22Rv1 (cell line): ENCODE measurements around the gene HTT.

Experiments
- ZFX ChIP-seq: fragments of 450-650 bp; IDR thresholded peaks from 2 replicates; pipeline ENCODE4 v1.6.1; 2017; ENCODE audit warnings: antibody characterized with exemption, borderline replicate concordance
- TF ChIP-seq, protein P1 (sequence below): fragments of 450-650 bp; IDR thresholded peaks from 2 replicates; pipeline ENCODE4 v1.5.1; 2017; ENCODE audit warnings: mild to moderate bottlenecking

DNA sequence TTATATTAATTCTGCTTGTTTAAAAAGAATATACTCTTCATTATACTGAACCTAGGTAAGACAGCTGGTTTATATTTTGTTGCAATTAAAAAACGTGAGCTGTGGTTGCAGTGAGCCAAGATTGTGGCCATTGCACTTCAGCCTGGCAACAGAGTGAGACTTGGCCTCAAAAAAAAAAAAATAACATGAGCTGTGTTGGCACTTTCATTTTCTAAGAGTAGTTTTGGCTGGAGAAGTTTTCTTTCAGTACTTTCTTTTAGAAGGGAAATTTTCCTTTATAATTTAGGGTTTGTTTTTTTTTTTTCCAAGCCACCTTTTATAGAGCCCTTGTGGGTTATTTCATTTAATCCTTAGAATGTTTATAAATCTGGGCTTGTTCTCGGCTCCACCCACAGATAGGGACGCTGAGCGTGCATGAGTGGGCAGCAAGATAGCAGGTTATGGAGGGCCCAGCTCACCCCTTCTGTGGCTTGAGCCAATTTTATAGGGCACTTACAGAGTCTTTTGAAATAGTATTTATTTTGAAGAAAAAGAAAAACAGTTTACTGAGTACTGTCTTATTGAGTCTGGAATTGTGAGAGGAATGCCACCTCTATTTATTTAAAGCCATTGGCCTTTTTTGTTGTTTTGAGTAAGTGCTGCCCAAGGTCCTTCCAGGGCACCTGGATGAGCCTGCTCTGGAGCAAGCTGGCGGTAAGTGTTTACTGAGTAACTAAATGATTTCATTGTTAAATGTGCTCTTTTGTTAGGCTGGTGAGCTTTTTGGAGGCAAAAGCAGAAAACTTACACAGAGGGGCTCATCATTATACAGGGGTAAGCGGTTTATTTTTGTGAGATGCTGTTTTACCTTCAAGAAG lies 60.9 kb downstream of the HTT start:
- TF ChIP-seq ZFX = no peak
- TF ChIP-seq, protein P1, sequence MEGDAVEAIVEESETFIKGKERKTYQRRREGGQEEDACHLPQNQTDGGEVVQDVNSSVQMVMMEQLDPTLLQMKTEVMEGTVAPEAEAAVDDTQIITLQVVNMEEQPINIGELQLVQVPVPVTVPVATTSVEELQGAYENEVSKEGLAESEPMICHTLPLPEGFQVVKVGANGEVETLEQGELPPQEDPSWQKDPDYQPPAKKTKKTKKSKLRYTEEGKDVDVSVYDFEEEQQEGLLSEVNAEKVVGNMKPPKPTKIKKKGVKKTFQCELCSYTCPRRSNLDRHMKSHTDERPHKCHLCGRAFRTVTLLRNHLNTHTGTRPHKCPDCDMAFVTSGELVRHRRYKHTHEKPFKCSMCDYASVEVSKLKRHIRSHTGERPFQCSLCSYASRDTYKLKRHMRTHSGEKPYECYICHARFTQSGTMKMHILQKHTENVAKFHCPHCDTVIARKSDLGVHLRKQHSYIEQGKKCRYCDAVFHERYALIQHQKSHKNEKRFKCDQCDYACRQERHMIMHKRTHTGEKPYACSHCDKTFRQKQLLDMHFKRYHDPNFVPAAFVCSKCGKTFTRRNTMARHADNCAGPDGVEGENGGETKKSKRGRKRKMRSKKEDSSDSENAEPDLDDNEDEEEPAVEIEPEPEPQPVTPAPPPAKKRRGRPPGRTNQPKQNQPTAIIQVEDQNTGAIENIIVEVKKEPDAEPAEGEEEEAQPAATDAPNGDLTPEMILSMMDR = no peak
